NT2/D1 (cell line): ENCODE data around the gene TRAPPC4.

Source experiments
- SUZ12 ChIP-seq: IDR thresholded peaks from 2 replicates; pipeline ENCODE4 v1.6.1; 2011; ENCODE audit not compliant: insufficient read length, insufficient read depth; ENCODE audit errors: extremely low read depth
- YY1 ChIP-seq: IDR thresholded peaks from 2 replicates; pipeline ENCODE4 v1.6.1; 2011; ENCODE audit not compliant: insufficient read length, insufficient read depth
- ZNF274 ChIP-seq: IDR thresholded peaks from 2 replicates; pipeline ENCODE4 v1.6.1; 2011; ENCODE audit warnings: mild to moderate bottlenecking, low read depth, low read length

DNA sequence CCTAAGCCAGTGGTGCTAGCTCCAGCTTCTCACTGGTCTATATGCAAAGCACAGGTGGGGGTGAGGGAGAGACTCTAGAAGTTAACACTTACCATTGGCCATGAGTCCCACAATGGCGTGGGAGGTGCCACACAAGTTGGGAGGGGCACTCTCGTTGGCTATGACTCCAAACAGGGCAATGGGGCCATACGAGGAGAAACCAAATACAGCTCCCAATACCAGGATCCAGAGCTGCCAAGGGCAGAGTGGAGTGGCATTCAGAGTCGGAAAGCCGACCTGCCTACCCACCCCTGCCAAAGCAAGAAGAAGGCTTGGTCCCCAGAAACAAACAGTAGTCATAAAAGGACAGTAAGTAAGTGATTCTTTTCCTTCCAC is 6.5 kb downstream of the TRAPPC4 start:
- no peak for TF ChIP-seq YY1
- no peak for TF ChIP-seq ZNF274
- no peak for TF ChIP-seq SUZ12
